Skeletal muscle tissue (tissue), 2 donors: ENCODE measurements around the gene LCMT1. TPM values are rescaled to one million over a fixed set of nuclear protein-coding genes. Genes with fewer than 3 reads are reported as not detected.

Experiments
- small RNA-seq: library from RNA; depleted of rRNA; stranded (forward); fragments of <200 nt; gene quantifications from one replicate; pipeline ENCODE3, GENCODE V24; 2014
- total RNA-seq: library from RNA; depleted of rRNA; stranded (reverse); fragments of >200 nt; gene quantifications from one replicate; pipeline ENCODE4 v1.2.3, GENCODE V29; 2014

The LCMT1 gene
- total RNA-seq, 1 donor from 2014 or later = 40.2 TPM

Small RNAs within 50 kb of the gene (small RNA-seq; reads per million reads assigned to genes)
- gene RN7SL557P = not detected

Other genes with a start within 250 kb of the LCMT1 start
- gene ARHGAP17, start 96.4 kb upstream of the LCMT1 start, total RNA-seq = 17.2 TPM
- gene AQP8, start 105.2 kb downstream of the LCMT1 start, total RNA-seq = not detected
- gene ZKSCAN2, start 146.1 kb downstream of the LCMT1 start, total RNA-seq = 5.2 TPM